Keratinocyte (primary cell): ENCODE results near the gene BCAP31. TPM values are rescaled to one million over a fixed set of nuclear protein-coding genes. Genes with fewer than 3 reads are reported as not detected.
"Not testable (repeated sequence)": the region's sequence is repeated elsewhere in the genome, so short reads cannot be mapped to it uniquely, and the experiment has no call there.

Experiments
- DNase-seq: peaks from one replicate; pipeline ENCODE4 v3.0.0-alpha.2; 2011; ENCODE audit warnings: low read depth, missing footprints, low spot score
- FAIRE-seq: peaks from 2 replicates; lab custom pipeline; 2011; peaks lifted over from hg19 to GRCh38; lab: Jason Lieb, UNC
- H2AFZ ChIP-seq: 2 replicates; pipeline ENCODE4 v1.6.0; 2012; ENCODE audit warnings: low read length, control low read depth, inconsistent platforms; ENCODE audit not compliant: control insufficient read depth
- H3K27ac ChIP-seq: 2 replicates; pipeline ENCODE4 v1.5.1; 2011; ENCODE audit warnings: low read length; ENCODE audit not compliant: control insufficient read depth, insufficient read depth
- H3K27me3 ChIP-seq: 3 replicates; pipeline ENCODE4 v1.6.0; 2011; ENCODE audit warnings: low read length; ENCODE audit not compliant: control insufficient read depth, insufficient read depth; ENCODE audit errors: extremely low read depth
- H3K36me3 ChIP-seq, 2 experiments: 2 replicates in 1 of 2; 3 replicates in 1 of 2; pipeline ENCODE4 v1.5.1; 2011; ENCODE audit warnings: low read length in 2 of 2, mild to moderate bottlenecking in 1 of 2; ENCODE audit not compliant: control insufficient read depth in 2 of 2, insufficient read depth in 2 of 2; ENCODE audit errors: extremely low read depth in 1 of 2
- H3K4me1 ChIP-seq: 3 replicates; pipeline ENCODE4 v1.5.1; 2011; ENCODE audit warnings: low read length; ENCODE audit not compliant: control insufficient read depth, insufficient read depth; ENCODE audit errors: extremely low read depth
- H3K4me2 ChIP-seq: 3 replicates; pipeline ENCODE4 v1.6.0; 2011; ENCODE audit warnings: low read depth, low read length; ENCODE audit not compliant: control insufficient read depth, insufficient read depth; ENCODE audit errors: extremely low read depth
- H3K4me3 ChIP-seq, 3 experiments: fragments of 200-600 bp in 1 of 3; sonication (generic) in 1 of 3; 2 replicates in 2 of 3; 3 replicates in 1 of 3; pipeline ENCODE4 v1.5.1; 2011 to 2016; ENCODE audit warnings: low read length in 3 of 3, mild to moderate bottlenecking in 3 of 3, control low read depth in 2 of 3, inconsistent platforms in 1 of 3, low read depth in 1 of 3, mixed read lengths in 1 of 3, mixed run types in 1 of 3, moderate library complexity in 1 of 3; ENCODE audit not compliant: control insufficient read depth in 2 of 3, insufficient read depth in 2 of 3; ENCODE audit errors: extremely low read depth in 1 of 3
- H3K79me2 ChIP-seq: 2 replicates; pipeline ENCODE4 v1.6.0; 2012; ENCODE audit warnings: low read length; ENCODE audit not compliant: control insufficient read depth, insufficient read depth
- H3K9ac ChIP-seq: 3 replicates; pipeline ENCODE4 v1.6.0; 2011; ENCODE audit warnings: low read length; ENCODE audit not compliant: control insufficient read depth, insufficient read depth; ENCODE audit errors: extremely low read depth
- H3K9me1 ChIP-seq: 3 replicates; pipeline ENCODE4 v1.6.0; 2011; ENCODE audit warnings: low read length; ENCODE audit not compliant: control insufficient read depth, insufficient read depth; ENCODE audit errors: extremely low read depth
- H3K9me3 ChIP-seq: 2 replicates; pipeline ENCODE4 v1.5.1; 2012; ENCODE audit warnings: low read depth, low read length; ENCODE audit not compliant: control insufficient read depth
- H4K20me1 ChIP-seq: 3 replicates; pipeline ENCODE4 v1.6.0; 2011; ENCODE audit warnings: low read length; ENCODE audit not compliant: control insufficient read depth, insufficient read depth; ENCODE audit errors: extremely low read depth
- CTCF ChIP-seq, 3 experiments: IDR thresholded peaks in 1 of 3; conservative IDR thresholded peaks in 1 of 3; optimal IDR thresholded peaks in 1 of 3; 2 replicates in 2 of 3; 3 replicates in 1 of 3; pipeline versions ENCODE3 to v1.5.1; 2011; ENCODE audit warnings: low read length in 3 of 3, mild to moderate bottlenecking in 3 of 3, moderate library complexity in 2 of 3, control low read depth in 1 of 3, inconsistent platforms in 1 of 3; ENCODE audit not compliant: insufficient read depth in 2 of 3; ENCODE audit errors: extremely low read depth in 1 of 3
- EZH2 ChIP-seq: IDR thresholded peaks from one replicate; pipeline ENCODE4 v1.6.1; 2012; ENCODE audit warnings: inconsistent platforms, mild to moderate bottlenecking, low read length, moderate library complexity
- dilution Hi-C: fragments of 300-500 bp; cut with MboI; formaldehyde crosslinking; loops from one replicate; pipeline ENCODE4 v1.7.0; 2020; ENCODE audit warnings: low sequenced_read_pairs; ENCODE audit not compliant: extremely low pct_ligation_motif_present
- polyA plus RNA-seq, 5 experiments: library from polyadenylated mRNA; depleted of rRNA in 3 of 5; stranded (reverse) in 3 of 5; stranded (forward) in 1 of 5; unstranded in 1 of 5; fragments of >200 nt; gene quantifications; 1 replicate in 1 of 5; 2 replicates in 3 of 5; 3 replicates in 1 of 5; pipeline versions ENCODE4 v1.2.1 to v1.2.3, GENCODE V29; 2011 to 2012; ENCODE audit warnings: missing spikeins in 2 of 5, low read depth in 1 of 5, low replicate concordance in 1 of 5

Gene BCAP31
- polyA plus RNA-seq, 1 donor (not counting 4 experiments of a cell fraction or from before 2014, with no cell fraction given), result 262 TPM

- FAIRE-seq, result not testable (repeated sequence)
Observed at GRCh38 chrX:153742111-153742510, 17.9 kb upstream of the BCAP31 start.

DNA sequence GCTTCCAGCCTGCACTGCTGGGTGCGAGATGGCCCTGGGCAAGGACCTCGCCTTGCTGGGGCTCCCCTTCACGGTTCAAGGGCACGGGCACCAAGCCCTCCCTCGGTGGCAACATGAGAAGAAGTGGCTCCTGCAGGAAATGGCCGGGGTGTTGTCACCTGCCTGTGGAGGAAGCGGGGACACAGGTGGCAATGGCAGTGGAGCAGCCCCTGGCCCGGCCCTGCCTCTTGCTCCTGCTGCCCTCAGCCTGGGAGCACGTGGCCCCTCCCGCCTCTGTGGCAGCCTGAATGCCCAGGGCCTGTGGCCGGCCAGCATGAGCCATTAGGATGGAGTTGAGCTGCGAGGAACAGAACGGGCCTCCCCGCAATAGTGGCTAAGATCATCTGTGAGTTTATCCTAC lies 17.3 kb upstream of the BCAP31 start:
- Histone ChIP-seq H3K4me1 (peaks cover 7% of the 10 kb centered on the region), H3K9me3 (no peaks in the 10 kb centered on the region), H3K27ac (no peak overlapping the region), H4K20me1 (no peaks in the 10 kb centered on the region), H2AFZ (no peak overlapping the region), H3K9me1 (no peaks in the 10 kb centered on the region), H3K79me2 (no peaks in the 10 kb centered on the region), H3K4me2 (no peak overlapping the region), H3K36me3 (no peaks in the 10 kb centered on the region), H3K4me3 (no peak overlapping the region), H3K27me3 (no peaks in the 10 kb centered on the region), H3K9ac (no peak overlapping the region)
- DNase-seq (no peak), FAIRE-seq (no peak)
- TF ChIP-seq EZH2 (no peak), CTCF (optimal IDR thresholded peaks at IDR 0.05 in 1 of 3, IDR thresholded peaks at IDR 0.05 in 1 of 3, conservative IDR thresholded peaks at IDR 0.05 in 1 of 3; ENCODE audit: extremely low read depth in 1 of 3, insufficient read depth in 2 of 3, low read length in 3 of 3) (no peak)
- dilution Hi-C loops, result no loop called here

More at GRCh38 chrX:153742111-153742510, 17.9 kb upstream of the BCAP31 start:
- H3K36me3 ChIP-seq, H4K20me1 ChIP-seq, H3K9me1 ChIP-seq, H3K27me3 ChIP-seq, H3K4me1 ChIP-seq, H2AFZ ChIP-seq, H3K4me2 ChIP-seq, H3K27ac ChIP-seq, H3K4me3 ChIP-seq, H3K9me3 ChIP-seq, H3K79me2 ChIP-seq, DNase-seq, H3K9ac ChIP-seq, dilution Hi-C loops: not testable (repeated sequence)

- Histone ChIP-seq H3K36me3 (no peaks in the 10 kb centered on the region), H4K20me1 (no peaks in the 10 kb centered on the region), H3K4me3 (no peak overlapping the region), H3K9ac (no peak overlapping the region), H3K27me3 (no peaks in the 10 kb centered on the region), H3K9me3 (no peaks in the 10 kb centered on the region), H3K4me1 (peaks cover 7% of the 10 kb centered on the region), H3K27ac (no peak overlapping the region), H2AFZ (no peak overlapping the region), H3K4me2 (no peak overlapping the region), H3K9me1 (no peaks in the 10 kb centered on the region), H3K79me2 (no peaks in the 10 kb centered on the region)
- dilution Hi-C loops, result no loop called here
- no peak for FAIRE-seq
- TF ChIP-seq EZH2 (no peak), CTCF (optimal IDR thresholded peaks at IDR 0.05 in 1 of 3, IDR thresholded peaks at IDR 0.05 in 1 of 3, conservative IDR thresholded peaks at IDR 0.05 in 1 of 3; ENCODE audit: extremely low read depth in 1 of 3, insufficient read depth in 2 of 3, low read length in 3 of 3) (no peak)
- no peak for DNase-seq
Observed at GRCh38 chrX:153740631-153741222, 16.5 kb upstream of the BCAP31 start.
